Liver (tissue), 9 donors: ENCODE data around the gene DNM2. TPM values are rescaled to one million over a fixed set of nuclear protein-coding genes. Genes with fewer than 3 reads are reported as not detected.

Experiments
- DNase-seq: peaks from one replicate; pipeline ENCODE4 v3.0.0-alpha.2; 2017; ENCODE audit warnings: low spot score
- H3K27ac ChIP-seq, 2 donors: one replicate each; pipeline ENCODE4 v1.7.0; 2013; ENCODE audit warnings: inconsistent platforms in 2 of 2, low read length in 2 of 2, control low read depth in 1 of 2, low read depth in 1 of 2, mild to moderate bottlenecking in 1 of 2
- H3K27me3 ChIP-seq, 4 donors: one replicate each; pipeline versions ENCODE4 v1.6.1 to v1.7.0; 2013; ENCODE audit warnings: low read length in 3 of 4, inconsistent platforms in 1 of 4, mild to moderate bottlenecking in 1 of 4, moderate library complexity in 1 of 4; ENCODE audit not compliant: control insufficient read depth in 4 of 4, insufficient read depth in 4 of 4
- H3K36me3 ChIP-seq, 4 donors: one replicate each; pipeline versions ENCODE4 v1.6.1 to v1.7.0; 2013; ENCODE audit warnings: low read length in 3 of 4, mild to moderate bottlenecking in 3 of 4, low read depth in 1 of 4, moderate library complexity in 1 of 4; ENCODE audit not compliant: control insufficient read depth in 4 of 4, insufficient read depth in 3 of 4
- H3K4me1 ChIP-seq, 4 donors: one replicate each; pipeline versions ENCODE4 v1.6.1 to v1.7.0; 2013; ENCODE audit warnings: low read length in 3 of 4, mild to moderate bottlenecking in 3 of 4, moderate library complexity in 1 of 4; ENCODE audit not compliant: control insufficient read depth in 4 of 4, insufficient read depth in 4 of 4
- H3K4me3 ChIP-seq, 3 donors: one replicate each; pipeline versions ENCODE4 v1.6.1 to v1.7.0; 2013; ENCODE audit warnings: low read length in 3 of 3, control low read depth in 1 of 3, low read depth in 1 of 3, mild to moderate bottlenecking in 1 of 3
- H3K9ac ChIP-seq, 2 donors: one replicate each; pipeline ENCODE4 v1.7.0; 2013; ENCODE audit warnings: low read length in 2 of 2, mild to moderate bottlenecking in 2 of 2, moderate library complexity in 2 of 2, control low read depth in 1 of 2, low read depth in 1 of 2
- H3K9me3 ChIP-seq, 4 donors: one replicate each; pipeline versions ENCODE4 v1.6.1 to v1.7.0; 2013; ENCODE audit warnings: low read length in 3 of 4; ENCODE audit not compliant: control insufficient read depth in 4 of 4
- EGR1 ChIP-seq, 2 donors: IDR thresholded peaks; 2 replicates each; pipeline ENCODE4 v1.6.1; 2016 to 2018; ENCODE audit warnings: antibody characterized with exemption in 2 of 2, low read depth in 2 of 2
- FOXA1 ChIP-seq: IDR thresholded peaks from 2 replicates; pipeline ENCODE4 v1.6.1; 2016; ENCODE audit warnings: antibody characterized with exemption
- FOXA2 ChIP-seq: IDR thresholded peaks from 2 replicates; pipeline ENCODE4 v1.6.1; 2016; ENCODE audit warnings: antibody characterized with exemption
- GABPA ChIP-seq, 2 donors: IDR thresholded peaks in 1 of 2; conservative IDR thresholded peaks in 1 of 2; 2 replicates each; pipeline ENCODE4 v1.6.1; 2016; ENCODE audit warnings: antibody characterized with exemption in 2 of 2, mild to moderate bottlenecking in 1 of 2, moderate library complexity in 1 of 2
- HNF4A ChIP-seq, 2 donors: conservative IDR thresholded peaks; 2 replicates each; pipeline ENCODE4 v1.6.1; 2016; ENCODE audit warnings: antibody characterized with exemption in 2 of 2, mild to moderate bottlenecking in 2 of 2
- JUND ChIP-seq, 2 donors: IDR thresholded peaks; 2 replicates each; pipeline ENCODE4 v1.6.1; 2016; ENCODE audit warnings: antibody characterized with exemption in 2 of 2
- NR2F2 ChIP-seq: IDR thresholded peaks from 2 replicates; pipeline ENCODE4 v1.6.1; 2016; ENCODE audit warnings: antibody characterized with exemption
- RAD21 ChIP-seq, 2 donors: IDR thresholded peaks; 2 replicates each; pipeline ENCODE4 v1.6.1; 2016; ENCODE audit warnings: antibody characterized with exemption in 2 of 2, mild to moderate bottlenecking in 2 of 2
- SP1 ChIP-seq: IDR thresholded peaks from 2 replicates; pipeline ENCODE4 v1.6.1; 2018; ENCODE audit warnings: antibody characterized with exemption, mild to moderate bottlenecking
- TAF1 ChIP-seq: conservative IDR thresholded peaks from 2 replicates; pipeline ENCODE4 v1.6.1; 2016; ENCODE audit warnings: antibody characterized with exemption, mild to moderate bottlenecking
- YY1 ChIP-seq: IDR thresholded peaks from 2 replicates; pipeline ENCODE4 v1.6.1; 2016; ENCODE audit warnings: antibody characterized with exemption, mild to moderate bottlenecking
- WGBS: extraction: QIAGEN DNeasy Blood & Tissue Kit; methylation state at CpG from one replicate; pipeline ENCODE4 v1.1.7; 2013; 5-methylcytosine and 5-hydroxymethylcytosine counted together
- polyA plus RNA-seq, 2 donors: library from polyadenylated mRNA; stranded (reverse) in 1 of 2; unstranded in 1 of 2; fragments of 200-250 nt in 1 of 2; fragments of >200 nt in 1 of 2; fragmentation: Nextera tagmentation in 1 of 2; extraction: Ambion mirVana in 1 of 2; gene quantifications; one replicate each; pipeline versions ENCODE4 v1.2.1 to v1.2.3, GENCODE V29; 2013 to 2015
- total RNA-seq, 2 donors: library from RNA; depleted of rRNA; stranded (reverse); fragments of >200 nt; gene quantifications; one replicate each; pipeline ENCODE4 v1.2.3, GENCODE V29; 2014
- TF ChIP-seq, protein P1 (sequence below): IDR thresholded peaks from 2 replicates; pipeline ENCODE4 v1.6.1; 2016; ENCODE audit warnings: antibody characterized with exemption, mild to moderate bottlenecking
- TF ChIP-seq, protein P2 (sequence below): IDR thresholded peaks from 2 replicates; pipeline ENCODE4 v1.6.1; 2016; ENCODE audit warnings: antibody characterized with exemption
- TF ChIP-seq, protein P3 (sequence below): fragments of 150-350 bp; IDR thresholded peaks from 2 replicates; pipeline ENCODE4 v1.5.1; 2017; ENCODE audit warnings: improper control_type of control experiment, low read depth, low read length; ENCODE audit not compliant: missing input control
- donor health status: healthy.
- donor health status: healthy.
- donor health status: healthy.
- donor health status: healthy.
- donor health status: healthy.

The DNM2 gene
- total and polyA plus RNA-seq, 4 donors = 23.1 to 95.1 (median 59.1) TPM

DNA sequence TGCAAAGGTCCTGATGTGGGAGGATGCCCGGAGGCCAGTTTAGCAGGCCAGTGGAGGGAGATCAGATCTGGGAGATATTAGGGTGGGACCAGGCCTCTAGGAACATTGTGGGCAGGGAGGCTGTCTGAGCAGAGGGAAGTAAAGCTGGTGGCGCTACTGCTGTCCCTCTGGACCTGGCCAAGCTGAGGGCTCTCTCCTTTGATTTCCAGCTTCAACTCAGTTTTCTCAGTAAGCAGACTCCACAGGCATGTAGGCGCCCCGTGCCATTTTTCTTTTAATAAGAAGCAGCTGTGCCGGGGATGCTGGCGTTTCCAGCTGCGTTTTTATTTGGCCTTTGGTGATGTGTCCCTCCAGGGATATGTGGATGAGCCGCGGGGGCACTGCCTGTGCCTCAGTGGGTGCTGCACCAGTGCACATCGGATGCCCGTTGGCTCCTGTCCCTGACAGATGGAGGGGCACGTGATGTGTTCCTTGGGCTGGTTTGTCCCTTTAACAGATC lies 6.7 kb downstream of the DNM2 start (continued):
- TF ChIP-seq, protein P1, sequence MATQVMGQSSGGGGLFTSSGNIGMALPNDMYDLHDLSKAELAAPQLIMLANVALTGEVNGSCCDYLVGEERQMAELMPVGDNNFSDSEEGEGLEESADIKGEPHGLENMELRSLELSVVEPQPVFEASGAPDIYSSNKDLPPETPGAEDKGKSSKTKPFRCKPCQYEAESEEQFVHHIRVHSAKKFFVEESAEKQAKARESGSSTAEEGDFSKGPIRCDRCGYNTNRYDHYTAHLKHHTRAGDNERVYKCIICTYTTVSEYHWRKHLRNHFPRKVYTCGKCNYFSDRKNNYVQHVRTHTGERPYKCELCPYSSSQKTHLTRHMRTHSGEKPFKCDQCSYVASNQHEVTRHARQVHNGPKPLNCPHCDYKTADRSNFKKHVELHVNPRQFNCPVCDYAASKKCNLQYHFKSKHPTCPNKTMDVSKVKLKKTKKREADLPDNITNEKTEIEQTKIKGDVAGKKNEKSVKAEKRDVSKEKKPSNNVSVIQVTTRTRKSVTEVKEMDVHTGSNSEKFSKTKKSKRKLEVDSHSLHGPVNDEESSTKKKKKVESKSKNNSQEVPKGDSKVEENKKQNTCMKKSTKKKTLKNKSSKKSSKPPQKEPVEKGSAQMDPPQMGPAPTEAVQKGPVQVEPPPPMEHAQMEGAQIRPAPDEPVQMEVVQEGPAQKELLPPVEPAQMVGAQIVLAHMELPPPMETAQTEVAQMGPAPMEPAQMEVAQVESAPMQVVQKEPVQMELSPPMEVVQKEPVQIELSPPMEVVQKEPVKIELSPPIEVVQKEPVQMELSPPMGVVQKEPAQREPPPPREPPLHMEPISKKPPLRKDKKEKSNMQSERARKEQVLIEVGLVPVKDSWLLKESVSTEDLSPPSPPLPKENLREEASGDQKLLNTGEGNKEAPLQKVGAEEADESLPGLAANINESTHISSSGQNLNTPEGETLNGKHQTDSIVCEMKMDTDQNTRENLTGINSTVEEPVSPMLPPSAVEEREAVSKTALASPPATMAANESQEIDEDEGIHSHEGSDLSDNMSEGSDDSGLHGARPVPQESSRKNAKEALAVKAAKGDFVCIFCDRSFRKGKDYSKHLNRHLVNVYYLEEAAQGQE = no peak
- no peak for TF ChIP-seq SP1
- no peak for TF ChIP-seq TAF1

DNA sequence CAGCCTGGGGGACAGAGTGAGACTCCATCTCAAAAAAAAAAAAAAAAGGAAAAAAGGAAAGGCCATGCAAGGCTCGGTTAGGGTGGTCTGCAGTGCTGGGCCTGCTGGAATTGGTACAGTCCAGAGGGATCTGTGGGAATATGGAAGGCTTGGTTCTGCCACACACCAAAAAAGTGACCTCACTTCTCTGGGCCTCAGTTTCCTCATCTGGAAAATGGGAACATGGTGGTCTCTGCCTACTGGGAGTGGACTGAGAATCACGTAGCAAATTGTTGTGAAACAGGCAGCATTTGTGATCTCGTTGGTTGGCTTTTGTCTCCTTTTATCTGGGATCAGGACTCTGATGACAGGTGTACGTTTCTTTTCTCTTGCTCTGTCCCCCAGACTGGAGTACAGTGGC lies 7.5 kb downstream of the DNM2 start:
- Histone ChIP-seq H3K9ac (no peak overlapping the region), H3K36me3 (no peaks in the 10 kb centered on the region), H3K27ac (no peak overlapping the region), H3K4me3 (no peak overlapping the region), H3K27me3 (no peaks in the 10 kb centered on the region), H3K9me3 (no peaks in the 10 kb centered on the region), H3K4me1 (peaks cover 0 to 12% (median 1%) of the 10 kb centered on the region in 4 donors)
- TF ChIP-seq JUND (IDR thresholded peaks at IDR 0.05) (no peak), YY1 (no peak), EGR1 (IDR thresholded peaks at IDR 0.05; ENCODE audit: low read depth in 2 of 2) (no peak), HNF4A (conservative IDR thresholded peaks at IDR 0.05) (no peak), FOXA2 (no peak), FOXA1 (no peak), NR2F2 (no peak), SP1 (no peak)
- TF ChIP-seq, protein P2, sequence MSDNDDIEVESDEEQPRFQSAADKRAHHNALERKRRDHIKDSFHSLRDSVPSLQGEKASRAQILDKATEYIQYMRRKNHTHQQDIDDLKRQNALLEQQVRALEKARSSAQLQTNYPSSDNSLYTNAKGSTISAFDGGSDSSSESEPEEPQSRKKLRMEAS = no peak
- TF ChIP-seq, protein P3, sequence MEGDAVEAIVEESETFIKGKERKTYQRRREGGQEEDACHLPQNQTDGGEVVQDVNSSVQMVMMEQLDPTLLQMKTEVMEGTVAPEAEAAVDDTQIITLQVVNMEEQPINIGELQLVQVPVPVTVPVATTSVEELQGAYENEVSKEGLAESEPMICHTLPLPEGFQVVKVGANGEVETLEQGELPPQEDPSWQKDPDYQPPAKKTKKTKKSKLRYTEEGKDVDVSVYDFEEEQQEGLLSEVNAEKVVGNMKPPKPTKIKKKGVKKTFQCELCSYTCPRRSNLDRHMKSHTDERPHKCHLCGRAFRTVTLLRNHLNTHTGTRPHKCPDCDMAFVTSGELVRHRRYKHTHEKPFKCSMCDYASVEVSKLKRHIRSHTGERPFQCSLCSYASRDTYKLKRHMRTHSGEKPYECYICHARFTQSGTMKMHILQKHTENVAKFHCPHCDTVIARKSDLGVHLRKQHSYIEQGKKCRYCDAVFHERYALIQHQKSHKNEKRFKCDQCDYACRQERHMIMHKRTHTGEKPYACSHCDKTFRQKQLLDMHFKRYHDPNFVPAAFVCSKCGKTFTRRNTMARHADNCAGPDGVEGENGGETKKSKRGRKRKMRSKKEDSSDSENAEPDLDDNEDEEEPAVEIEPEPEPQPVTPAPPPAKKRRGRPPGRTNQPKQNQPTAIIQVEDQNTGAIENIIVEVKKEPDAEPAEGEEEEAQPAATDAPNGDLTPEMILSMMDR = no peak
- no peak for DNase-seq
- 84% methylated on average over 4 of the region's 4 CpGs for WGBS

DNA sequence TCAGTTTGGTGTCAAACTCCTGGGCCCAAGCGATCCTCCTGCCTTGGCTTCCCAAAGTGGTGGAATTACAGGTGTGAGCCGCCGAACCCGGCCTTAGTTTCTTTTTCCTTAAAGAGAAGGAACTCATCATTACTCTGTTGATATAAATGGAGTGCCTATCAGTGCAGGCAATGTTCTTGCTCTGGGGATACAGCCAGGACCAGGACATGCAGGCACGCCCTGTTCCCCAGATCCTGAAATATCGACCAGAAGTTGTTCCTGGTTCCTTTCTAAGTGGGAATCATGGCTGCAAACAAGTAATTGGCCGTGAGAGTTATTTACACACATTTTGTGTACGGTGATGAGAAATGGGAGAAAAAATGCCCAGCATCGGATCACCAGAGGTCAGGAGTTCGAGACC lies 8.4 kb downstream of the DNM2 start:
- Histone ChIP-seq H3K4me3 (no peak overlapping the region), H3K27me3 (no peaks in the 10 kb centered on the region), H3K4me1 (peaks cover 0 to 7% (median 3%) of the 10 kb centered on the region in 4 donors), H3K36me3 (no peaks in the 10 kb centered on the region), H3K9ac (no peak overlapping the region), H3K9me3 (no peaks in the 10 kb centered on the region), H3K27ac (no peak overlapping the region)
- TF ChIP-seq, protein P1 = no peak
- TF ChIP-seq GABPA (IDR thresholded peaks at IDR 0.05 in 1 of 2, conservative IDR thresholded peaks at IDR 0.05 in 1 of 2) (no peak), RAD21 (IDR thresholded peaks at IDR 0.05) (no peak), NR2F2 (no peak)
- DNase-seq = no peak
- WGBS = 83% methylated on average over 10 of the region's 10 CpGs
